RWPE1 (cell line): ENCODE measurements around the gene CHCHD6.

Experiments
- CTCF ChIA-PET: fragments of 350-600 bp; sonication (Branson Sonifier 250); formaldehyde crosslinking; extraction: SDS; loops from one replicate; lab custom pipeline; 2021; lab: Yijun Ruan, JAX
- POLR2A ChIA-PET: fragments of 400-600 bp; formaldehyde crosslinking; extraction: SDS; loops from one replicate; lab custom pipeline; 2020; ENCODE audit warnings: antibody characterized with exemption; ENCODE audit not compliant: low non-redundant PET; lab: Yijun Ruan, JAX
- DNase-seq: peaks from one replicate; pipeline ENCODE4 v3.0.0; 2012; ENCODE audit warnings: low spot score
- H3K27ac ChIP-seq: fragments of 450-650 bp; 2 replicates; pipeline ENCODE4 v1.5.1; 2017
- CTCF ChIP-seq: fragments of 450-650 bp; conservative IDR thresholded peaks from 2 replicates; pipeline ENCODE4 v1.5.1; 2017; ENCODE audit warnings: low read depth, mild to moderate bottlenecking

CHCHD6 gene

GRCh38 chr3:126732281-126733060 is 28.4 kb downstream of the CHCHD6 start:
- no peak overlapping the region for H3K27ac ChIP-seq
- TF ChIP-seq CTCF: no peak
- ChIA-PET CTCF (interaction anchor here (0.7 kb wide), 1 partner anchor 465 kb away, joined by 3 read pairs; no protein-coding TSS in a partner anchor), POLR2A (no interaction called here)
- DNase-seq: no peak

GRCh38 chr3:126733061-126733430 is 29.0 kb downstream of the CHCHD6 start:
- no peak overlapping the region for H3K27ac ChIP-seq
- TF ChIP-seq CTCF: no peak
- CTCF ChIA-PET: interaction anchor here (0.7 kb wide), 1 partner anchor 465 kb away, joined by 3 read pairs; no protein-coding TSS in a partner anchor
- POLR2A ChIA-PET: no interaction called here
- no peak for DNase-seq

- no peak for DNase-seq
- no peak for TF ChIP-seq CTCF
- POLR2A ChIA-PET: no interaction called here
- H3K27ac ChIP-seq: no peak overlapping the region
- CTCF ChIA-PET: no interaction called here
Observed at GRCh38 chr3:126734106-126734723, 30.2 kb downstream of the CHCHD6 start.

- CTCF ChIA-PET: interaction anchor here (1.1 kb wide), 1 partner anchor 14 kb away, joined by 4 read pairs; no protein-coding TSS in a partner anchor
- DNase-seq: no peak
- no peak overlapping the region for H3K27ac ChIP-seq
- POLR2A ChIA-PET: no interaction called here
- no peak for TF ChIP-seq CTCF
Observed at GRCh38 chr3:126737527-126737926, 33.5 kb downstream of the CHCHD6 start.

GRCh38 chr3:126742057-126742456 is 38.0 kb downstream of the CHCHD6 start:
- no peak for TF ChIP-seq CTCF
- POLR2A ChIA-PET: no interaction called here
- no peak for DNase-seq
- H3K27ac ChIP-seq: no peak overlapping the region
- CTCF ChIA-PET: interaction anchor here (0.7 to 3.0 kb wide), 2 partner anchors 10 to 714 kb away, joined by 3 to 12 read pairs; no protein-coding TSS in a partner anchor

- DNase-seq: no peak
- ChIA-PET CTCF (interaction anchor here (1.0 to 3.0 kb wide), 2 partner anchors 9 to 217 kb away, joined by 3 to 12 read pairs; no protein-coding TSS in a partner anchor), POLR2A (no interaction called here)
- no peak for TF ChIP-seq CTCF
- no peak overlapping the region for H3K27ac ChIP-seq
Observed at GRCh38 chr3:126743350-126743749, 39.3 kb downstream of the CHCHD6 start.
